Ecto neural progenitor cell (in vitro differentiated cells): ENCODE measurements around the gene KIF13A.
"Not testable (repeated sequence)": the region's sequence is repeated elsewhere in the genome, so short reads cannot be mapped to it uniquely, and the experiment has no call there.

Experiments
- DNase-seq: peaks from one replicate; pipeline ENCODE4 v3.0.0-alpha.2; 2018; ENCODE audit warnings: low spot score

Gene KIF13A

DNA sequence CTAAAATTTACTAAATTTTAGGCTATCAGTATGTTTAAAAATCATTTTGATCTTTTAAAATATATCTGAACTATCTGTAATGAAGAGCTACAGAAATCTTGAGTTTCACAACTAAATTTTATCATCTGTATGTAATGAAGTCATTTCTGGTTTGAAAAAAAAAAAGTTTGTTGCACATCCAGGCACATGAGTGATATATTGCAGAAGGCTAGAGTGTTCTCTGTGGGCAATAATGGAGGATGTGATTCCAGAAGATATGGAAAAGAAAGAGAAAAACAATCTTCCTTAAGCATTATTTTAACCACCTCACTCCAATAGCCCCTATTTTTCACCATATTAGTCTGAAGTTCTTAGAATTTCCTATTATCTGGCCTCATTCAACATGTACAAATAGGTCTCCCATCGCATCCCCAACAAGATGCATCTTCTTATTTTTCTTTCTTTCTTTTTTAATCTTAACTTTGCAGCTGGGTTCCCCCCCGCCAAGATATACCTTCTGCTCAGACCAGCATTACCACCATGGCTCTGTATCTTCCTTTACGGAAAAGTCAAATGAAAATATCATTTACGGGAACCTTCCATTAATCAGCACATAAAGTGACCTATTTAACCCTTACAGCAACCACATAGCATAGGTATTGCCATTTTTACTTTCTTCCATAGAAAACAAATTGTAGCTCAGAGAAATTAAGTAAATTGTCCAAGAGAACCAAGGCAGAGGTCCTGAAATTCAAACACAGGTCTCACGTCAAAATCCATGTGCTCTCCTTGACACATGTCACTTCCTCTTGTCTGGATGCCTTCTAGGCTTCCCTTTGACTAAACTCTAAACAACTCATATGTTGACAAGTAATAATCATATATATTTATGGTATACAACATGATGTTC is 116.9 kb downstream of the KIF13A start:
- no peak for DNase-seq

DNA sequence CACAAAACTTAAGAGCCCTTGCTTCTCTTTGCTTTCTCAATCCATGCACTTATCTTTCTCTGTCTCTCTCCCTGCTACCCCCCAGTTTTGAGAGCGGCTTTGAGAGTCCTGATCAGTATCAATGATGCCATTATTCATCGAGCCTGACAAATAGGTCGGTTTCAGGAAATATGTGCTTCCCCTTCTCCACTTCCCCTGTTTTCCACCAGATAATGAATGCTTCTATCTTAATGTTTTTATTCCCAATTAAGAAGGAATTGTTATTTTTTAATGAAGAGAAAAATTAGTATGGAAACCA is 117.7 kb downstream of the KIF13A start:
- no peak for DNase-seq

DNA sequence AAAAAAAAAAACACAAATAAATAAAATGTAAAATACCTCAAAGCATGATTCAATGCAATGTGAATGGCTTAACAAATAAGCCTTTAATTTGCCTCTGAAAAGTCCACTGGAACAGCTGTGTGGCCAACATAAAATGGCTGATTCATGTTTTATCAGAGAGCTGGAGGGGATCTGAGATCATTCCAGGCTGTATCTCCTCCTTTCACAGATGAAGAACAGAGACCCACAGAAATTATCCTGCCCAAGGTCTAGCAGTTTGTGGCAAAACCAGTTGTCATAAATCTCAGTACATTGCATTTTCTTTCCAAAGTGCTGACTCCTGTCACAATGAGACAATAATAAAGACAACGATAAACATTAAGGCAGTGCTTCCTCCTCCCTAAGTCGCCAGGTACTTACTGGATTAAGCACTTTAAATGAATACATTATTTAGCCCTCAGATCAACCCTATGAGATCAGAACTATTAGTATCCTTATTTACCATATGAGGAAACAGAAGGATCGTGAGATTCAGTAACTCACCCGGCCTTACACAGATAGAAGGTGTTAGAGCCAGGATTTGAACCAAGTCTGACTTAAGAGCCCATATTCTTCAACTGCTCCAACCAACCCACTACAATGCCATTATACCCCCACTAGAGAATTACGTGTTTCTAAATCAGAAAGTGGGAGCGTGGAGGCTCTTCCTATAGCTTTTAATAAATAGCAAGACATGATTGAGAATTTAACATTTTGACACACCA is 118.3 kb downstream of the KIF13A start:
- no peak for DNase-seq

DNA sequence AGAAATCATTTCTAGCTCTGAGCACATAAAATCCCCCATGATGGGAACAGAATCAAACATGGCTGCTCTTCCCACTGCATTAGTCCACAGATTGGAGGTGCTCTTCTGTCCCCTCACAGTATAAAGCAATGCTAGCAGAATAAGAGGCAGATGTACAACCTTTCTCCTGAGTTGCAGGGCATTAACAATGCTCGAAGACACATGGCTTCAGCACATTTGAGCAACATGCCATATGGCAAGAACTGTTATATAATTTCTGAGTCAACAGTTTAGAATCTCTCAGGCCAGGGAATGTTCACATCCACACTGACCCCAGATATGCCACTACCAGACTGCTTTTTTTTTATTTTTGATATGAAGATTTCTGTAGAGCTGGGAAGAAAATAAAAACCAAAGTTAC is 119.6 kb downstream of the KIF13A start:
- no peak for DNase-seq

DNA sequence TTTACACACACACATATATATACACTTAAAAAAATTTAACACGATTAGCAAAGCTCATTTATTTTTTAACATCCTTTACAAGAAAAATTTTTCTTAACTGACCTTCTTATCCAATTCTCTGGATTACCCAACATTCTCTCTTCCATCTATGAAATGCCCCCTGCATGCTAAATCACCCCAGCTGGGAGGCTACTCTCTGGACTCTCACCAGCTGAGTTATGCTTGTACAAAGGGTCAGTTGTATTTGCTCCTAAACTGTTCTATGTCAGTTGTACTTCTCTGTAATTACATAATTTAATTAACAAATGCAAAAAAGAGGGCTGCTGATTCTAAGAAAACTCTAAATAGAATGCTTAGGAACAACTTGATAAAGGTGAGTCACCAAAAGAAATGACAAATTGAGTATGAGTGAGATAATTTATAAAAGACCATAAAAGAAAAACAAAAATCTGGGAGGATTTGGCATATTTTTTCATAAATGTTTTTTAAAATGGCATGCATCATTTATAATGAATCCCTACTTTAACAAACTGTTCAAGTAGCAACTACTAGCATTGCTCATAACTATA is 120.5 kb downstream of the KIF13A start:
- DNase-seq = no peak

DNA sequence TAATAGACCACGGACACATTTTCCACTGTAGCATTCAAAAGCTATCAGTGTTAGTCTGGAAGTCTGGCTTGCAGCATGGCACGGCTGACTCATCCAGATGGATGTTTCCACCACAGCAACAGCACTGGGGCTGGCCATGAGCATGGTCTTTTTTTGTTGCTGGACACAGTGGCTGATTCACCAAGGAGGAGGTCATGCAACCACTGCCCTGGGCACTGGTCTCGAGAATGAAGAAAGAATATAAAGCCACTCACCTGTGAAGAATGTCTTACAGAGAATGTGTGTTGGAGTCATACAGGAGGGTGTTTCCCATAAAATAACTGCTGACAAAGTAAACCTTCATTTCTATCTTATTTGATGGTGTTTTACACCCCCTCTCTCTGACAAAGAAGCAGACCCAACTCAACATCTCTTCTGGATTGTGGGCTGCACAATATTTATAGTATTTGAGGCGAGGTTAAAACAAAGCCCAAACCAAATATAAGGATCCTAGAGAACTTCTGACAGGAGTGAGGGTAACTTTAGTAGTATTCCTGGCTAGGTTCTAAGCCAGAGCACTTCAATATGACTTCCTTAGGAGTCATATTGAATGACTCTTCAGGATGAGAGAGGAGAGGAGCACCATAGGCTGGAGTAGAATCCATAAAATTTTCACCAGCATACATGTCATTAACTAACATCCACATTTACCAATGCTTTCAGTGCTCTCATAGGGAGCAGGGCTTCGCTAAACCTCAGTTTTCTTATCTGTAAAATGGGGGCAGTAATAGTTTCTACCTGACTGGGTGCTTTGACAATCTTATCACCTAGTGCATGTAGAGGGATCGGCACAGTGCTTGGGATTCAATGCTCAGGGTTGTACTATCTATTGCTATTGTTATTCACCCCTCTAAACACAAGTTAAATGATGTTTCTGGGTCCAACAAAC is 121.4 kb downstream of the KIF13A start:
- no peak for DNase-seq

DNA sequence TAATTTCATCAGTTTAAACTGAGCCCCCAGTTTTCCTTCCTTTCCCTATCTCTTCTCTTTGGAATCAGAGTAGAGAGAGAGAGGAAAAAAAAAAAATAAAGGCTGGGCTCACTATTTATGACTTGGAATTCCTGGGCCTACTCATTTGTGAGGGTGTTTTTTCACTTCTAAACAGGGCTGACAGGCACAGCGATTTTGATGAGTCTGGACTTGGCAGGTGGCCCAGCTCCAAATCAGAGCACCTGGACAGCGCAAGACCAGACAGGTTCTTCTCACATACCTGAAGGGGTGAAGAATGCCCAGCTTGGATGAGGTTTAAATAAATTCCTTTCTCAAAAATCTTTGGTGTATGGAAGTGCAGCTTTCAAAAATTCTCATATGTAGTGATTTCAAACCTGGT is 122.2 kb downstream of the KIF13A start:
- no peak for DNase-seq

DNA sequence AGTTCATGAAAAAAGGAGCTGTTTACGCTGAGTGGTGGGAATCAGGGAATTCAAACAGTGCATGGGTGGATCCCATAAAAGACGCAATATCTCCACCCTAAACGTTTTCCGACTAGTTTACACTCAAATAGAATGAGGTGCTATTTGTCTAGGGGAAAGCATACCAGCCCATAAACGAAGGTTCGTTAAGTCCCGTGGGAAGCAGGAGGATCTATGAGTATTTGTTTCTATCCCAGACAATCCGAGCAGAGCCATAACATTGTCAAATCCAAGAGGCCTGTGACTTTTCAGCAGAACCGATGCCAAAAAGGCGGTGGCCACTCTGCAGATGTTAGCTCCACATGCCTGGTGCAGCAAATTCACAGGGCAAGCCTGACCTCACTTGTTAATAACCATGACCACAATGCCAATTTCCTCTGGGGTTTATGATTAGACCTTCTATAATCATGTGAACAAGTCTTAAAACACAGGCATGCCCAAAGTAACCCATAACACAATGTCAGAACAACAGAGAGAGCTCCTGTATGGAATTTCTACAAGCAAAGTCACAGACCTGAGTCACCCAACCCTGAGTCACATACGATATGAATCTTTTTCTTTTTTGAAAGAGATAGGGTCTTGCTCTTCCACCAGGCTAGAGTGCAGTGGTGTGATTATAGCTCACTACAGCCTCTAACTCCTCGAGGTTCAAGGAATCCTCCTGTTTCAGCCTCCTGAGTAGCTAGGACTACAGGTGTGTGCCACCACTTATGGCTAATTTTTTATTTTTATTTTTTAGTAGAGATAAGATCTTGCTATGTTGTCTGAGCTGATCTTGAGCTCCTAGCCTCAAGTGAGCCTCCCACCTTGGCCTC is 123.3 kb downstream of the KIF13A start:
- no peak for DNase-seq

DNA sequence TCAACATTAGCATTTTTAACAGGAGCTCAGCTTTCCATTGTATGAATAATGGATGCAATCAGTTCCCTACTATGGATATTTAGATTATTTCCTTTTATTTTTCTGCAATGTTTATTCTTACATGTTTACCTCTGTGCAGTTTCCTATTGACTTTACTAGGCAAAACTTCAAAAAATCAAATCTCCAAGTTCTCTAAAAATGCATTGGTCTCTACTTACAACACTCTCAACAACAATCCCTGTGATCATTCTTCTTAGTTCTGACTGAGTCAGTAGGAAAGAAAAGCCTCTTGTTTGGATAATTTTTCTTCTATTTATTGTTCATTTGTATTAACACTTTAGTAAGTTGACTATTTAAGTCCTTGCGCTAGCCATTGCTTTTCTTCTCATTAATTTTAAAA is 126.1 kb downstream of the KIF13A start:
- no peak for DNase-seq

DNA sequence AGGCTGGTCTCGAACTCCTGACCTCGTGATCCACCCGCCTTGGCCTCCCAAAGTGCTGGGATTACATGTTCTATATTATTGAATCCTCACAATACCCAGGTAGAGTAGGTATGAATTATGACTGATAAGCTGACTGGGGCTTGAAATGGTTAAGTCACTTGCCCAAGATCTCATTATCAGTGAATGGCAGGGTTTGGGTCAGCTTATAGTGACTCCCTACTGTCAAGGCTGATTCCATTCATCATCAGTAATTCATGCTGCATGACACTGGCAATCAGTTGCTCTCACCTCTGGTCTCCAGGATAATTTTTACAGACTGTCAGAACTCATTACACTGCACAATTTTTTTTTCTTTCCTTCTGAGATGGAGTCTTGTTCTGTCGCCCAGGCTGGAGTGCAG is 127.6 kb downstream of the KIF13A start:
- DNase-seq = no peak

DNA sequence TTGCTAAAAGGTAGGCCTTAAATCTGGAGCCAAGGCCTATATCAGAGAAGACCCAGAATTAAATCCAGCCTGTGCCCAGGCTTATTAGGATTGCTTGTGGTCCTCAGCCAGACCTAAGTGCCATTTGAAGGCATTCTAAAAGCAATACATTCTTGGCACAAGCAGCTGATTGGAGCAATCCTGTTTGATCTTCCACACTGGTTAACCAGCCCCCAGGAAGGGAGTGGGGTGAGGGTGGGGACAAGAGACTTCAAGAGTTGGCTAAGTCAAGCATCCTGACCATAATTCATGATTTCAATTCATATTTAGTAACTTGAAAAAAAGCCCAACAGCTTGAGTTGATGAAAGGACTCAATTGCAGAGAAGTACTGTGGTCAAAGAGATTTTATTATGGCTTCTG is 128.9 kb downstream of the KIF13A start:
- no peak for DNase-seq

DNA sequence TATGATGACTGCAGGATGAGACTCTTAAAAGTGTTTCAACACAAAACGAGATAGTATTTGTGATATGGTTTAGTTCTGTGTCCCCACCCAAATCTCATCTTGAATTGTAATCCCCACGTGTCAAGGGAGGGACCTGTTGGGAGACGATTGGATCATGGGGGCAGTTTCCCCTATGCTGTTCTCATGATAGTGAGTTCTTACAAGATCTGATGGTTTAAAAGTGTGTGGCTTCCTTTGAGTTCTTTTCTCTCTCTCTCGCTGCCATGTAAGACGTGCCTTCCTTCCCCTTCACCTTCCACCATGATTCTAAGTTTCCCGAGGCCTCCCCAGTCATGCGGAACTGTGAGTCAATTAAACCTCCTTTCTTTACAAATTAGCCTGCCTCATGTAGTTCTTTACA is 130.2 kb downstream of the KIF13A start:
- not testable (repeated sequence) for DNase-seq

DNA sequence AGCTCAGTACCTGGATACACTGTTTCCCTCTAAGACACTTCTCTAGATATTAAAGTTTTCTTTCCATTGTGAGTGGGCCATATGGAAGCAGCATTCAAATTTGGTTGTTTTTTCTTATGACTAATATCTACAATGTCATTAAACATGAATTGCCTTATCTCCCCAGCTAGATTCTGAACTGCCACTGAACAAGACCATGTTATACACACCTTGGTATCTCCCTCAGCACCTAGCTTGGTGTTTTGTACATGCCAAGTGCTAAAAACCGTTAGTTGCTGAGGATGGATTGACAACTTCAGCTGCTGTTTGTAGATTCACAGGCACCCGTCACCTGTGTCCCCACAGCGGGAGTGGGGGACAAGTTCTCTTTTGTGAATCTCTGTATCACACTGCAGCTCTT is 131.1 kb downstream of the KIF13A start:
- DNase-seq = no peak

DNA sequence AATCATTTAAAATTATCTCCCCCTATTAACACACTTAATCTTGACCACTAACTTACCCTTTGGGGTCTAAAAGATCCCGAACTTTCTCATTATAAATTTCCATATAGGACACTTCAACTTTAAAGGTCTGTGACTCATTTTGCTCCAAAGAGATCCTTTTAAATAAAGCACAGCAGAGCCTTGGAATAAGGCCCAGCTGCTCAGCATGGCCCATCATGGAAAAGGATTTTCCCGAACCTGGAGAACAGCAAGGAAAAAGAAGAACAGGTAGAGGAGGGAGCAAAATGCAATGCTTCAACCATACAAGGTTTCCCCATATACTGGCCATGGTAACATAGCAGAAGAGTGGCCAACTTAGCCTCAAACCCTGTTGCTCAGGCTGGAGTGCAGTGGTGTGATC is 132.1 kb downstream of the KIF13A start:
- no peak for DNase-seq

DNA sequence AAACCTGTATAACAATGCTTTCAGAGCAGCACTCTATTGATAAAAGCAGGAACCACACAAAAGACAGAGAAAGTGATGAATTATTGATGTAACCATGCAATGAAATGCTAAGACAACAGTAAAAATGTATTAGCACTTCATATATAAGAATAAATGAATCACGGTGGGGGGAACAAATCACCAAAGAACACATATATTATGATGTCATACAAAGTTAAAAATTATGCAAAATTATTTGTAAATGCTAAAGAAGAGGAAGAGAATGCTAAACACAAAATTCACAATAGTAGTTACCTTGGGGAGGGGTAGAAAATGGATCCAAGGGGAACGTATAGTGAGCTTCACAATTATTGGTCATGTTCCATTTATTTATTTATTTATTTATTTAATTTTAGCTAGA is 133.9 kb downstream of the KIF13A start:
- DNase-seq = no peak

DNA sequence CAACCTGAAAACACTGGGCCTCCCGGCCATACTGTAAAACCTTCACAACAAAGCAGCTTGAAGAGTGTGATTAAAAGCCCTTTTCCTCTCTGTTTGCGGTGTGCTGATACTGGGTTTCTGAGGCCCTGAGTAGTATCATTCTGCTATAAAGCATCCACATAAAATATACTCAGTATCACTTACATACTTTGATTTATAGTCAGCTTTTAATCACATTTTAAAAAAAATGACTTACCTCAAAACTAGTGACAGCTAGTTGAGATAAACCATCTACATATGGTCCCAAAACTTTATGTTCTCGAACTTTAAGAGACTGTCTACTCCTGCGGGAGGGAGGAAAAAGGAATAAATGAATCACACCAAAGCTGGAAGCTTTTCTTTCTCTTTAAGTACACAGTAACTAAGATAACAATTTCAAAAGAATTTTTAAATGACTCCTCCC is 135.7 kb downstream of the KIF13A start:
- DNase-seq = no peak

DNA sequence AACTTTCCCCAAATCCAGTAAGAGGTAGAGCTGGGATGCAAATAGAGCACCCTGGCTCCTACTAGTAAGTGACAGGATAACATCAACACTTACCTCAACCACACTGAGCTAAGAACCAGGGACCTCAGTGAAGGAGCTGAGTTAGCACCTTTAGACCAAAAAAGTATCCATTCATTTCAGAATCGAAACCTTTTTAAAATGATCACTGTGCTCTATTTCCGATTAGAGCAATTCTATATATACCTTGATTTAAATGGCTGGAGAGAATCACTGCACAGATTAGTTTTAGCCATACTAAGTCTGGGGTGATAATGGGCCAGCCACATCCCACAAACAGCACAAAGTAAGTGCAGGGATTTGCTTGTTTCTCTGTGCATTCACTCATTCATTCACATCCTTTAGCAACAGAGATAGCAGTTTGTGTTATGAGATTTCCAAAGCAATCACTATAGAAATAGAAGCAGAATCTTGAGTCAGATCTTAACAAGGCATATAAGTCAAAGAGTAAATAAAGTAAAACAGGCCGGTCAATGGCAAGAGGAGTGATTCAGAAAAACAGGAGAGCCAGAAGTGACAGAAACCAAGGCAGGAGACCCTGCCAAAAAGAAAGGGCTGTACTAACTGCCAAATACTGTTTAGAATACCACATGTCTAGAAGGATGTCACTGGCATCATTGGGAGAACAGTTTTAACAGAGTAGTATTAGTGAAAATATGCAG is 136.3 kb downstream of the KIF13A start:
- no peak for DNase-seq

DNA sequence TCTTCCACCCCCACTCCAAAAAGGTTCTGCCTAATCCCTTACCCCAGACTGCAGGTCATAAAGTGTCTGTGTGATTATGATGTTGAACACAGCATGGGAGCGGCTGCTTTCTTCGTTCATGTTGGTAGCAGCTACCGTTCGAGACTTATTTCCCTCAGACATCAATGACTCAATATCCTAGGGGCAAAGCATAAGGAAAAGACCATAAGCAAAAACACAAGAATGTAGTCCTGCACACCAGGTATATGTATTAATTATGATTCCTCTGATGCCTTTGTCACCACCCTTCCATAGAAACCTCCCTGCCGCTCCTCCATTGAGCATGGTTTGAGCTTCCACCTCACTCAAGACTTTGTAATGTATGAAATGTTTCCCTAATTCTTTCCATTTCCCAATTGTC is 137.2 kb downstream of the KIF13A start:
- no peak for DNase-seq

DNA sequence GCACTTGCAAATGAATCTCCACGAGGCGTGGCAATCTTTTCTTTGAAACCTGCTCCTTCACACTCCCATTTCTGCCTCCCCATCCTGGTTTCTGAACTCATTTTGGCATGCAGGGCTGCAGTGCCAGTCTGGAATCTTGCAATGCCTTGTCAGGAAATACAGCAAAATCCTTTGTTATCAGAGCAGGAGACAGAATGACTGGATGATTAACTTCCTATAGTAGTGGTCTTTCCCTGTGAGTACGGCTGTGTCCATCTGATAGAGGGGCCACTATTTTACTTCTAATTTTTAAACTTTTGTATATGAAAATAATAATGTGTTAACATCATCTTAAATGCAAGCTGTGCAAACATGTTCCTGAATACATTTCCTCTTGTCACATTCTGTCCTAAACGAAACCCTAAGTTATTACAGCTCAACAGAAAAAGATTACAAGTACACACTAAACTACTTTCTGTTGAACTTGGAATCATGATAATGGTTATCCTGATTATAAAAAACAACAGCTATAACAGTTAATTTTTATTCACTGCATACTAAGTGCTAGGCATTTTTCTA is 140.2 kb downstream of the KIF13A start:
- DNase-seq = no peak

DNA sequence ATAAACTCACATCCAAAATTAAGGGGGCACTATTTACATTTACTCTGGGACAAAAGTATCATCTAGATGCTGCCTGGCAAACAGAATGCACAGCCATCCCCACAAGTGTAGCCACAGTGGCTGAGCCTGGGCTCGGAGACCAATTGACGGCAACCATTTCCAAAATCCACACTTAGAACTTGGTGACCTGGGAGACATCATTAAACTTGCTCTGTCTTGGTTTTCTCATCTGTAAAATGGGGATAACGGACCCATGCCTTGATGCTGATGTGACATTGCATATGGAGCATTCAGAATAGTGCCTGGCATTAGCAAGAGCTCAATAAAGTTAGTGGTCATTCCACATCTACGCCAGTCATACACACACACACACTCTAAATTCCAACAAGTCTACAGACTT is 140.7 kb downstream of the KIF13A start:
- no peak for DNase-seq
